PC-9 (cell line): Measurements from ENCODE around the gene SERPINB8.

ENCODE experiments used
- EZH2 ChIP-seq: fragments of 200-600 bp; sonication (generic); IDR thresholded peaks from 2 replicates; pipeline ENCODE4 v1.8.0; 2017; ENCODE audit warnings: antibody characterized with exemption, low read depth
- TF ChIP-seq, protein P1 (sequence below): fragments of 200-600 bp; sonication (generic); conservative IDR thresholded peaks from 2 replicates; pipeline ENCODE4 v1.6.1; 2017; ENCODE audit warnings: mixed run types, antibody characterized with exemption, mild to moderate bottlenecking, moderate library complexity

GRCh38 chr18:64002581-64002980, 32.7 kb downstream of the SERPINB8 start:
- TF ChIP-seq, protein P1, sequence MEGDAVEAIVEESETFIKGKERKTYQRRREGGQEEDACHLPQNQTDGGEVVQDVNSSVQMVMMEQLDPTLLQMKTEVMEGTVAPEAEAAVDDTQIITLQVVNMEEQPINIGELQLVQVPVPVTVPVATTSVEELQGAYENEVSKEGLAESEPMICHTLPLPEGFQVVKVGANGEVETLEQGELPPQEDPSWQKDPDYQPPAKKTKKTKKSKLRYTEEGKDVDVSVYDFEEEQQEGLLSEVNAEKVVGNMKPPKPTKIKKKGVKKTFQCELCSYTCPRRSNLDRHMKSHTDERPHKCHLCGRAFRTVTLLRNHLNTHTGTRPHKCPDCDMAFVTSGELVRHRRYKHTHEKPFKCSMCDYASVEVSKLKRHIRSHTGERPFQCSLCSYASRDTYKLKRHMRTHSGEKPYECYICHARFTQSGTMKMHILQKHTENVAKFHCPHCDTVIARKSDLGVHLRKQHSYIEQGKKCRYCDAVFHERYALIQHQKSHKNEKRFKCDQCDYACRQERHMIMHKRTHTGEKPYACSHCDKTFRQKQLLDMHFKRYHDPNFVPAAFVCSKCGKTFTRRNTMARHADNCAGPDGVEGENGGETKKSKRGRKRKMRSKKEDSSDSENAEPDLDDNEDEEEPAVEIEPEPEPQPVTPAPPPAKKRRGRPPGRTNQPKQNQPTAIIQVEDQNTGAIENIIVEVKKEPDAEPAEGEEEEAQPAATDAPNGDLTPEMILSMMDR, result no peak
- no peak for TF ChIP-seq EZH2
